Measurements from ENCODE around the gene YWHAE.

DNA sequence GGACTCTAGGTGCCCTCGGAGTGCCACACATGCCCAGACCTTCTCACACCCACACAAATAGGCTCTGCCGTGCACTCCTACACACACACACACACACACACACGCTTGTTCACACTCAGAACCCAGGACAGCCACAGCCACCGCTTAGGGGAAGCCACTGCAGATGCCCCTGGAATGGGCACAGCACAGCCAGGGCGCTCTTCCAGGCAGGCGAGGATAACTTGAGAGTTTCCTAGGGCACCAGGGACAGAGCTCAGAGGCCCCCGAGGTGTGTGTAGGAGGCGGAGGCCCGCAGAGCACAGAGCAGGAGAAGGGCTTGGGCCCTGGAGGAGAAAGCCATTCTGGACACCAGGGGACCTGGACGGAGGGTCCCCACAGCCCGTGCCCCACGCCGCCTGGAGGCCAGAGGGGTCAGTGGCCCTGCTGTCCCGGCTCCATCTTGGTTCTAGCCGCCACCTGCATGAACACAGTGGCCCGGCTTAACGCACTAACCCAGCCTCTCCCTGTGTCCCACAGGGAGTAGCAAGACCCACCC, 99.6 kb downstream of the YWHAE start:
- TF ChIP-seq, protein P1, sequence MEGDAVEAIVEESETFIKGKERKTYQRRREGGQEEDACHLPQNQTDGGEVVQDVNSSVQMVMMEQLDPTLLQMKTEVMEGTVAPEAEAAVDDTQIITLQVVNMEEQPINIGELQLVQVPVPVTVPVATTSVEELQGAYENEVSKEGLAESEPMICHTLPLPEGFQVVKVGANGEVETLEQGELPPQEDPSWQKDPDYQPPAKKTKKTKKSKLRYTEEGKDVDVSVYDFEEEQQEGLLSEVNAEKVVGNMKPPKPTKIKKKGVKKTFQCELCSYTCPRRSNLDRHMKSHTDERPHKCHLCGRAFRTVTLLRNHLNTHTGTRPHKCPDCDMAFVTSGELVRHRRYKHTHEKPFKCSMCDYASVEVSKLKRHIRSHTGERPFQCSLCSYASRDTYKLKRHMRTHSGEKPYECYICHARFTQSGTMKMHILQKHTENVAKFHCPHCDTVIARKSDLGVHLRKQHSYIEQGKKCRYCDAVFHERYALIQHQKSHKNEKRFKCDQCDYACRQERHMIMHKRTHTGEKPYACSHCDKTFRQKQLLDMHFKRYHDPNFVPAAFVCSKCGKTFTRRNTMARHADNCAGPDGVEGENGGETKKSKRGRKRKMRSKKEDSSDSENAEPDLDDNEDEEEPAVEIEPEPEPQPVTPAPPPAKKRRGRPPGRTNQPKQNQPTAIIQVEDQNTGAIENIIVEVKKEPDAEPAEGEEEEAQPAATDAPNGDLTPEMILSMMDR (IDR thresholded peaks at IDR 0.05) = no peak
- no peak for TF ChIP-seq POLR2A (IDR thresholded peaks at IDR 0.05)
